HUDEP-2 (cell line): ENCODE results near the gene CCDC150.
"Not testable (repeated sequence)": the region's sequence is repeated elsewhere in the genome, so short reads cannot be mapped to it uniquely, and the experiment has no call there.

ENCODE experiments used
- DNase-seq, 76 experiments: peaks; one replicate each; lab custom pipeline; 2025; ENCODE audit not compliant: unreplicated experiment in 76 of 76; lab: John Stamatoyannopoulos, UW

The CCDC150 gene

GRCh38 chr2:196630531-196630930, 9.0 kb upstream of the CCDC150 start:
- DNase-seq, result no peak

GRCh38 chr2:196635156-196635555, 4.4 kb upstream of the CCDC150 start:
- DNase-seq, result no peak

- DNase-seq, result no peak
These were observed 750 bp upstream of the CCDC150 start for GRCh38 chr2:196638765-196639164.

- no peak for DNase-seq
These were observed 575 bp downstream of the CCDC150 start for GRCh38 chr2:196640031-196640548.

- DNase-seq, result no peak
These were observed 9.7 kb downstream of the CCDC150 start for GRCh38 chr2:196649202-196649601.

GRCh38 chr2:196651387-196652094, 12.0 kb downstream of the CCDC150 start:
- no peak for DNase-seq

- DNase-seq, result no peak
These were observed 13.4 kb downstream of the CCDC150 start for GRCh38 chr2:196652869-196653268.

GRCh38 chr2:196653843-196654242, 14.3 kb downstream of the CCDC150 start:
- DNase-seq, result no peak

- no peak for DNase-seq
These were observed 16.2 kb downstream of the CCDC150 start for GRCh38 chr2:196655761-196656160.

- DNase-seq, result no peak
These were observed 17.8 kb downstream of the CCDC150 start for GRCh38 chr2:196657333-196657732.

- DNase-seq, result no peak
These were observed 20.3 kb downstream of the CCDC150 start for GRCh38 chr2:196659844-196660243.

- DNase-seq, result no peak
These were observed 20.7 kb downstream of the CCDC150 start for GRCh38 chr2:196660244-196660643.

GRCh38 chr2:196670342-196670741, 30.8 kb downstream of the CCDC150 start:
- DNase-seq, result no peak

- DNase-seq, result no peak
These were observed 36.4 kb downstream of the CCDC150 start for GRCh38 chr2:196675963-196676362.

GRCh38 chr2:196677404-196677803, 37.9 kb downstream of the CCDC150 start:
- DNase-seq, result no peak

GRCh38 chr2:196679368-196679767, 39.9 kb downstream of the CCDC150 start:
- no peak for DNase-seq

GRCh38 chr2:196681510-196681909, 42.0 kb downstream of the CCDC150 start:
- DNase-seq, result no peak

GRCh38 chr2:196685792-196686191, 46.3 kb downstream of the CCDC150 start:
- DNase-seq, result no peak

GRCh38 chr2:196686737-196687136, 47.2 kb downstream of the CCDC150 start:
- not testable (repeated sequence) for DNase-seq

- no peak for DNase-seq
These were observed 57.0 kb downstream of the CCDC150 start for GRCh38 chr2:196696423-196697079.

- no peak for DNase-seq
These were observed 58.3 kb downstream of the CCDC150 start for GRCh38 chr2:196697825-196698224.

- no peak for DNase-seq
These were observed 63.1 kb downstream of the CCDC150 start for GRCh38 chr2:196702641-196703040.
